ENCODE measurements around the gene DAPP1.
A peak's percentile ranks its signal among the peaks of the same experiment; 100 is the strongest.
"Not testable (repeated sequence)": the region's sequence is repeated elsewhere in the genome, so short reads cannot be mapped to it uniquely, and the experiment has no call there.

DAPP1 gene

GRCh38 chr4:99811850-99812249 lies 4.8 kb upstream of the DAPP1 start:
- peaks cover 47% of the 10 kb centered on the region for H3K4me1 Mint-ChIP-seq (ENCODE audit: low read depth)
- peak; percentile 41 for DNase-seq
- H3K36me3 Mint-ChIP-seq (ENCODE audit: low read depth) = no peaks in the 10 kb centered on the region
- H3K9me3 Mint-ChIP-seq = no peaks in the 10 kb centered on the region
- H3K27ac Mint-ChIP-seq = no peak overlapping the region
- no peak overlapping the region for H3K4me3 Mint-ChIP-seq
- H3K27me3 Mint-ChIP-seq = peaks cover 8% of the 10 kb centered on the region

- Mint-ChIP-seq H3K4me3 (peak overlapping the region; percentile 85), H3K27ac (peak overlapping the region; percentile 92), H3K27me3 (no peaks in the 10 kb centered on the region), H3K9me3 (no peaks in the 10 kb centered on the region), H3K4me1 (ENCODE audit: low read depth) (peaks cover 74% of the 10 kb centered on the region), H3K36me3 (ENCODE audit: low read depth) (peaks cover 20% of the 10 kb centered on the region)
- no peak for DNase-seq
These were observed 1.0 kb upstream of the DAPP1 start for GRCh38 chr4:99815597-99816011.

- peak overlapping the region; percentile 92 for H3K27ac Mint-ChIP-seq
- H3K9me3 Mint-ChIP-seq = no peaks in the 10 kb centered on the region
- H3K27me3 Mint-ChIP-seq = no peaks in the 10 kb centered on the region
- peaks cover 31% of the 10 kb centered on the region for H3K36me3 Mint-ChIP-seq (ENCODE audit: low read depth)
- H3K4me3 Mint-ChIP-seq = peak overlapping the region; percentile 85
- no peak for DNase-seq
- H3K4me1 Mint-ChIP-seq (ENCODE audit: low read depth) = peaks cover 85% of the 10 kb centered on the region
These were observed 773 bp downstream of the DAPP1 start for GRCh38 chr4:99817309-99817890.

- DNase-seq = no peak
- Mint-ChIP-seq H3K36me3 (ENCODE audit: low read depth) (peaks cover 32% of the 10 kb centered on the region), H3K4me1 (ENCODE audit: low read depth) (peaks cover 85% of the 10 kb centered on the region), H3K27me3 (no peaks in the 10 kb centered on the region), H3K4me3 (peak overlapping the region; percentile 85), H3K27ac (no peak overlapping the region), H3K9me3 (no peaks in the 10 kb centered on the region)
These were observed 2.0 kb downstream of the DAPP1 start for GRCh38 chr4:99818661-99819060.

GRCh38 chr4:99821918-99822503 lies 5.4 kb downstream of the DAPP1 start:
- peak overlapping the region; percentile 7 for H3K27ac Mint-ChIP-seq

GRCh38 chr4:99822734-99823133 lies 6.1 kb downstream of the DAPP1 start:
- Mint-ChIP-seq H3K4me1 (ENCODE audit: low read depth) (peaks cover 83% of the 10 kb centered on the region), H3K27ac (no peak overlapping the region), H3K9me3 (no peaks in the 10 kb centered on the region), H3K36me3 (ENCODE audit: low read depth) (peaks cover 47% of the 10 kb centered on the region), H3K27me3 (no peaks in the 10 kb centered on the region), H3K4me3 (no peak overlapping the region)
- no peak for DNase-seq

More at GRCh38 chr4:99821918-99822503, 5.4 kb downstream of the DAPP1 start:
- Mint-ChIP-seq H3K9me3 (no peaks in the 10 kb centered on the region), H3K4me1 (ENCODE audit: low read depth) (peaks cover 86% of the 10 kb centered on the region), H3K36me3 (ENCODE audit: low read depth) (peaks cover 52% of the 10 kb centered on the region), H3K4me3 (no peak overlapping the region), H3K27me3 (no peaks in the 10 kb centered on the region)
- DNase-seq = no peak

GRCh38 chr4:99824070-99824599 lies 7.5 kb downstream of the DAPP1 start:
- H3K27ac Mint-ChIP-seq = peak overlapping the region; percentile 73
- no peaks in the 10 kb centered on the region for H3K27me3 Mint-ChIP-seq
- H3K9me3 Mint-ChIP-seq = no peaks in the 10 kb centered on the region
- H3K4me1 Mint-ChIP-seq (ENCODE audit: low read depth) = peaks cover 78% of the 10 kb centered on the region
- H3K4me3 Mint-ChIP-seq = no peak overlapping the region
- no peak for DNase-seq
- H3K36me3 Mint-ChIP-seq (ENCODE audit: low read depth) = peaks cover 43% of the 10 kb centered on the region

GRCh38 chr4:99825272-99825671 lies 8.6 kb downstream of the DAPP1 start:
- peak overlapping the region; percentile 15 for H3K27ac Mint-ChIP-seq
- no peak overlapping the region for H3K4me3 Mint-ChIP-seq
- no peaks in the 10 kb centered on the region for H3K27me3 Mint-ChIP-seq
- no peaks in the 10 kb centered on the region for H3K9me3 Mint-ChIP-seq
- H3K4me1 Mint-ChIP-seq (ENCODE audit: low read depth) = peaks cover 70% of the 10 kb centered on the region
- peaks cover 35% of the 10 kb centered on the region for H3K36me3 Mint-ChIP-seq (ENCODE audit: low read depth)
- DNase-seq = no peak

GRCh38 chr4:99826016-99826415 lies 9.4 kb downstream of the DAPP1 start:
- Mint-ChIP-seq H3K4me3 (no peak overlapping the region), H3K9me3 (no peaks in the 10 kb centered on the region), H3K27ac (no peak overlapping the region), H3K36me3 (ENCODE audit: low read depth) (peaks cover 32% of the 10 kb centered on the region), H3K4me1 (ENCODE audit: low read depth) (peaks cover 70% of the 10 kb centered on the region), H3K27me3 (no peaks in the 10 kb centered on the region)
- no peak for DNase-seq

- peaks cover 30% of the 10 kb centered on the region for H3K36me3 Mint-ChIP-seq (ENCODE audit: low read depth)
- H3K27me3 Mint-ChIP-seq = no peaks in the 10 kb centered on the region
- H3K9me3 Mint-ChIP-seq = no peaks in the 10 kb centered on the region
- peak overlapping the region; percentile 45 for H3K27ac Mint-ChIP-seq
- H3K4me3 Mint-ChIP-seq = no peak overlapping the region
- DNase-seq = no peak
- H3K4me1 Mint-ChIP-seq (ENCODE audit: low read depth) = peaks cover 58% of the 10 kb centered on the region
These were observed 10.8 kb downstream of the DAPP1 start for GRCh38 chr4:99827454-99827853.

GRCh38 chr4:99827857-99828256 lies 11.2 kb downstream of the DAPP1 start:
- DNase-seq = no peak
- peaks cover 54% of the 10 kb centered on the region for H3K4me1 Mint-ChIP-seq (ENCODE audit: low read depth)
- H3K9me3 Mint-ChIP-seq = no peaks in the 10 kb centered on the region
- no peak overlapping the region for H3K27ac Mint-ChIP-seq
- H3K27me3 Mint-ChIP-seq = no peaks in the 10 kb centered on the region
- peaks cover 30% of the 10 kb centered on the region for H3K36me3 Mint-ChIP-seq (ENCODE audit: low read depth)
- H3K4me3 Mint-ChIP-seq = no peak overlapping the region

GRCh38 chr4:99828477-99828876 lies 11.8 kb downstream of the DAPP1 start:
- Mint-ChIP-seq H3K27me3 (no peaks in the 10 kb centered on the region), H3K27ac (peak overlapping the region; percentile 15), H3K9me3 (no peaks in the 10 kb centered on the region)

GRCh38 chr4:99830051-99830450 lies 13.4 kb downstream of the DAPP1 start:
- H3K27me3 Mint-ChIP-seq, H3K27ac Mint-ChIP-seq, H3K9me3 Mint-ChIP-seq, H3K4me3 Mint-ChIP-seq, DNase-seq: not testable (repeated sequence)
- peaks cover 36% of the 10 kb centered on the region for H3K4me1 Mint-ChIP-seq (ENCODE audit: low read depth)
- H3K36me3 Mint-ChIP-seq (ENCODE audit: low read depth) = peaks cover 27% of the 10 kb centered on the region

More at GRCh38 chr4:99828477-99828876, 11.8 kb downstream of the DAPP1 start:
- Mint-ChIP-seq H3K4me1 (ENCODE audit: low read depth) (peaks cover 52% of the 10 kb centered on the region), H3K36me3 (ENCODE audit: low read depth) (peaks cover 30% of the 10 kb centered on the region), H3K4me3 (no peak overlapping the region)
- DNase-seq = no peak

- Mint-ChIP-seq H3K9me3 (no peaks in the 10 kb centered on the region), H3K27me3 (no peaks in the 10 kb centered on the region), H3K27ac (no peak overlapping the region), H3K36me3 (ENCODE audit: low read depth) (peaks cover 35% of the 10 kb centered on the region), H3K4me3 (no peak overlapping the region), H3K4me1 (ENCODE audit: low read depth) (peaks cover 24% of the 10 kb centered on the region)
- DNase-seq = no peak
These were observed 15.7 kb downstream of the DAPP1 start for GRCh38 chr4:99832321-99832720.

GRCh38 chr4:99832758-99833157 lies 16.1 kb downstream of the DAPP1 start:
- H3K27me3 Mint-ChIP-seq = no peaks in the 10 kb centered on the region
- H3K27ac Mint-ChIP-seq = no peak overlapping the region
- H3K4me3 Mint-ChIP-seq = no peak overlapping the region
- H3K4me1 Mint-ChIP-seq (ENCODE audit: low read depth) = peaks cover 20% of the 10 kb centered on the region
- DNase-seq = no peak
- H3K36me3 Mint-ChIP-seq (ENCODE audit: low read depth) = peaks cover 39% of the 10 kb centered on the region
- no peaks in the 10 kb centered on the region for H3K9me3 Mint-ChIP-seq

Data from activated T-cell treated with anti-CD3 and anti-CD28 coated beads, Interleukin-2, amount 50 U/mL, for 24 hours (primary cell).